GM23338 (cell line): Measurements from ENCODE around the gene SEMA5A. TPM values are rescaled to one million over a fixed set of nuclear protein-coding genes. Genes with fewer than 3 reads are reported as not detected.

ENCODE experiments used
- ATAC-seq: fragments of 200-7000 bp; cut with Tn5 transposase; 3 replicates; pipeline ENCODE4 v1.9.1; 2020
- DNase-seq: peaks from one replicate; pipeline ENCODE4 v3.0.0-alpha.2; 2015; ENCODE audit warnings: low spot score
- H2AFZ ChIP-seq: fragments of 200-600 bp; sonication (generic); 2 replicates; pipeline ENCODE4 v1.8.0; 2016; ENCODE audit warnings: antibody characterized with exemption, mild to moderate bottlenecking, moderate library complexity
- H3F3A ChIP-seq: fragments of 200-600 bp; sonication (generic); replicated peaks from 2 replicates; pipeline ENCODE4 v1.8.0; 2017; ENCODE audit warnings: antibody characterized with exemption, mixed run types, low read depth
- H3K27ac ChIP-seq: fragments of 200-600 bp; sonication (generic); 2 replicates; pipeline ENCODE4 v1.6.1; 2016; ENCODE audit warnings: low read depth
- H3K27me3 ChIP-seq: fragments of 200-600 bp; sonication (generic); 2 replicates; pipeline ENCODE4 v1.8.0; 2016; ENCODE audit warnings: mild to moderate bottlenecking, mixed run types, moderate library complexity; ENCODE audit not compliant: insufficient read depth
- H3K36me3 ChIP-seq: fragments of 200-600 bp; sonication (generic); 2 replicates; pipeline ENCODE4 v1.8.0; 2016; ENCODE audit warnings: mild to moderate bottlenecking; ENCODE audit not compliant: insufficient read depth
- H3K4me1 ChIP-seq: fragments of 200-600 bp; sonication (generic); 2 replicates; pipeline ENCODE4 v1.8.0; 2016; ENCODE audit warnings: mild to moderate bottlenecking, moderate library complexity; ENCODE audit not compliant: insufficient read depth
- H3K4me2 ChIP-seq: fragments of 200-600 bp; sonication (generic); 2 replicates; pipeline ENCODE4 v1.7.1; 2017; ENCODE audit warnings: mixed run types
- H3K4me3 ChIP-seq: fragments of 200-600 bp; sonication (generic); 2 replicates; pipeline ENCODE4 v1.6.1; 2016; ENCODE audit warnings: mixed run types
- H3K79me2 ChIP-seq: fragments of 200-600 bp; sonication (generic); replicated peaks from 2 replicates; pipeline ENCODE4 v1.8.0; 2017; ENCODE audit warnings: mild to moderate bottlenecking; ENCODE audit not compliant: insufficient read depth
- H3K9me2 ChIP-seq: fragments of 200-600 bp; sonication (generic); 2 replicates; pipeline ENCODE4 v1.8.0; 2017; ENCODE audit not compliant: insufficient read depth
- H4K20me1 ChIP-seq: fragments of 200-600 bp; sonication (generic); replicated peaks from 2 replicates; pipeline ENCODE4 v1.8.0; 2017; ENCODE audit warnings: mild to moderate bottlenecking; ENCODE audit not compliant: insufficient read depth
- H3K27ac Mint-ChIP-seq: 2 replicates; pipeline ENCODE4 v1.8.0; 2020; ENCODE audit warnings: inconsistent platforms, mild to moderate bottlenecking, moderate library complexity, mixed read lengths
- H3K27me3 Mint-ChIP-seq: 3 replicates; pipeline ENCODE4 v1.8.0; 2022; ENCODE audit warnings: low read depth, mild to moderate bottlenecking, moderate library complexity, mixed read lengths, inconsistent platforms; ENCODE audit not compliant: insufficient read depth, poor library complexity
- H3K36me3 Mint-ChIP-seq: 3 replicates; pipeline ENCODE4 v1.8.0; 2021; ENCODE audit warnings: low read depth, mild to moderate bottlenecking, inconsistent platforms, moderate library complexity, mixed read lengths
- H3K4me1 Mint-ChIP-seq: 3 replicates; pipeline ENCODE4 v1.8.0; 2020; ENCODE audit warnings: mild to moderate bottlenecking, inconsistent platforms, mixed read lengths
- H3K4me3 Mint-ChIP-seq: 3 replicates; pipeline ENCODE4 v1.8.0; 2021; ENCODE audit warnings: moderate library complexity, mild to moderate bottlenecking, inconsistent platforms, mixed read lengths
- H3K9me3 Mint-ChIP-seq: 3 replicates; pipeline ENCODE4 v1.8.0; 2020; ENCODE audit warnings: moderate library complexity, mild to moderate bottlenecking, inconsistent platforms, mixed read lengths
- CREB1 ChIP-seq: fragments of 250-450 bp; sonication (Bioruptor Pico); IDR thresholded peaks from 2 replicates; pipeline ENCODE4 v1.5.0; 2020; ENCODE audit warnings: low read depth, mild to moderate bottlenecking, moderate library complexity
- CTCF ChIP-seq, 2 experiments: fragments of 200-600 bp in 1 of 2; sonication (generic) in 1 of 2; conservative IDR thresholded peaks; 2 replicates each; pipeline versions ENCODE4 v1.5.1 to v1.6.1; 2016 to 2017; ENCODE audit warnings: antibody characterized with exemption in 2 of 2, low read depth in 2 of 2, mild to moderate bottlenecking in 2 of 2, moderate library complexity in 1 of 2
- ETS1 ChIP-seq: IDR thresholded peaks from 2 replicates; pipeline ENCODE4 v1.6.1; 2016; ENCODE audit warnings: antibody characterized with exemption
- EZH2phosphoT487 ChIP-seq: fragments of 200-600 bp; sonication (generic); IDR thresholded peaks from one replicate; pipeline ENCODE4 v1.8.1; 2018; ENCODE audit warnings: antibody characterized with exemption; ENCODE audit not compliant: unreplicated experiment
- NANOG ChIP-seq: IDR thresholded peaks from 2 replicates; pipeline ENCODE4 v1.6.1; 2016; ENCODE audit warnings: antibody characterized with exemption, borderline replicate concordance
- POLR2AphosphoS5 ChIP-seq: IDR thresholded peaks from 2 replicates; pipeline ENCODE4 v1.6.1; 2016; ENCODE audit warnings: antibody characterized with exemption, low read depth
- REST ChIP-seq: IDR thresholded peaks from one replicate; pipeline ENCODE4 v1.6.1; 2018; ENCODE audit warnings: antibody characterized with exemption; ENCODE audit not compliant: unreplicated experiment
- STAT1 ChIP-seq: IDR thresholded peaks from one replicate; pipeline ENCODE4 v1.6.1; 2016; ENCODE audit warnings: antibody characterized with exemption; ENCODE audit not compliant: unreplicated experiment
- ZNF114 ChIP-seq: fragments of 250-450 bp; sonication (Bioruptor Pico); IDR thresholded peaks from 2 replicates; pipeline ENCODE4 v1.5.0; 2020; ENCODE audit warnings: mild to moderate bottlenecking, moderate library complexity
- ZNF331 ChIP-seq: fragments of 250-450 bp; sonication (Bioruptor Pico); IDR thresholded peaks from 2 replicates; pipeline ENCODE4 v1.5.0; 2020; ENCODE audit warnings: low read depth, mild to moderate bottlenecking, moderate library complexity
- ZNF462 ChIP-seq: fragments of 250-450 bp; sonication (Bioruptor Pico); IDR thresholded peaks from 2 replicates; pipeline ENCODE4 v1.5.0; 2020; ENCODE audit warnings: mild to moderate bottlenecking, moderate library complexity
- polyA plus RNA-seq: library from polyadenylated mRNA; unstranded; fragments of >200 nt; fragmentation: Nextera tagmentation; extraction: Ambion mirVana; gene quantifications from 2 replicates; pipeline ENCODE4 v1.2.1, GENCODE V29; 2016
- total RNA-seq: library from RNA; depleted of rRNA; stranded (reverse); fragments of >200 nt; shearing (Covaris generic); gene quantifications from 2 replicates; pipeline ENCODE4 v1.2.3, GENCODE V29; 2014

The SEMA5A gene
- total and polyA plus RNA-seq, 2 experiments from 2014 or later = 2.1 to 8.1 TPM

GRCh38 chr5:9441610-9442009 lies 104.3 kb downstream of the SEMA5A start (continued):
- TF ChIP-seq POLR2AphosphoS5 = no peak
- TF ChIP-seq EZH2phosphoT487 = no peak
- no peak for TF ChIP-seq CREB1 (CRISPR knock-in tag)
- no peak for TF ChIP-seq REST

GRCh38 chr5:9440517-9440916 lies 105.4 kb downstream of the SEMA5A start:
- no peak for ATAC-seq
- no peaks in the 10 kb centered on the region for H3K4me1 Mint-ChIP-seq
- peaks cover 21% of the 10 kb centered on the region for H3K9me3 Mint-ChIP-seq
- Histone ChIP-seq H3K79me2 (no peaks in the 10 kb centered on the region), H3K4me3 (no peak overlapping the region), H3K9me2 (0 out of 2 replicates have a peak, but pooled peaks cover 5% of the 10 kb centered on the region), H2AFZ (no peak overlapping the region), H3K27ac (no peak overlapping the region), H3K4me1 (no peaks in the 10 kb centered on the region), H3K36me3 (no peaks in the 10 kb centered on the region), H3K27me3 (no peaks in the 10 kb centered on the region), H3F3A (no peaks in the 10 kb centered on the region), H3K4me2 (no peak overlapping the region), H4K20me1 (no peaks in the 10 kb centered on the region)
- H3K27me3 Mint-ChIP-seq = peaks cover 7% of the 10 kb centered on the region
- no peak overlapping the region for H3K27ac Mint-ChIP-seq
- peaks cover 26% of the 10 kb centered on the region for H3K36me3 Mint-ChIP-seq
- no peak overlapping the region for H3K4me3 Mint-ChIP-seq
- TF ChIP-seq CTCF (conservative IDR thresholded peaks at IDR 0.05; ENCODE audit: low read depth in 2 of 2) (no peak), STAT1 (no peak), CREB1 (CRISPR knock-in tag) (no peak), ZNF462 (no peak), ZNF114 (CRISPR knock-in tag) (no peak), ZNF331 (CRISPR knock-in tag) (no peak), EZH2phosphoT487 (no peak), ETS1 (no peak), NANOG (no peak), POLR2AphosphoS5 (no peak)
- DNase-seq = no peak
